ENCODE results near the gene SLIT3.
"Not testable (repeated sequence)": the region's sequence is repeated elsewhere in the genome, so short reads cannot be mapped to it uniquely, and the experiment has no call there.

The SLIT3 gene

GRCh38 chr5:169216866-169217265 is 84.1 kb downstream of the SLIT3 start:
- DNase-seq, result no peak

GRCh38 chr5:169213479-169213878 is 87.5 kb downstream of the SLIT3 start:
- no peak for DNase-seq

GRCh38 chr5:169211761-169212160 is 89.2 kb downstream of the SLIT3 start:
- not testable (repeated sequence) for DNase-seq

- DNase-seq, result no peak
These were observed 96.0 kb downstream of the SLIT3 start for GRCh38 chr5:169204788-169205400.

- no peak for DNase-seq
These were observed 98.0 kb downstream of the SLIT3 start for GRCh38 chr5:169202969-169203368.

GRCh38 chr5:169201597-169201996 is 99.3 kb downstream of the SLIT3 start:
- no peak for DNase-seq

- no peak for DNase-seq
These were observed 100.7 kb downstream of the SLIT3 start for GRCh38 chr5:169200125-169200778.

- no peak for DNase-seq
These were observed 103.6 kb downstream of the SLIT3 start for GRCh38 chr5:169197343-169197742.

GRCh38 chr5:169196059-169196458 is 104.9 kb downstream of the SLIT3 start:
- no peak for DNase-seq

- DNase-seq, result no peak
These were observed 105.3 kb downstream of the SLIT3 start for GRCh38 chr5:169195601-169196000.

GRCh38 chr5:169192536-169192935 is 108.4 kb downstream of the SLIT3 start:
- no peak for DNase-seq

GRCh38 chr5:169190849-169191248 is 110.1 kb downstream of the SLIT3 start:
- no peak for DNase-seq

GRCh38 chr5:169185626-169186025 is 115.3 kb downstream of the SLIT3 start:
- no peak for DNase-seq

GRCh38 chr5:169183576-169183975 is 117.4 kb downstream of the SLIT3 start:
- DNase-seq, result no peak

- no peak for DNase-seq
These were observed 118.1 kb downstream of the SLIT3 start for GRCh38 chr5:169182797-169183196.

GRCh38 chr5:169181814-169182213 is 119.1 kb downstream of the SLIT3 start:
- DNase-seq, result no peak

GRCh38 chr5:169178754-169179153 is 122.2 kb downstream of the SLIT3 start:
- no peak for DNase-seq

- DNase-seq, result no peak
These were observed 122.7 kb downstream of the SLIT3 start for GRCh38 chr5:169178274-169178673.

- no peak for DNase-seq
These were observed 123.9 kb downstream of the SLIT3 start for GRCh38 chr5:169176709-169177694.

- no peak for DNase-seq
These were observed 125.2 kb downstream of the SLIT3 start for GRCh38 chr5:169175733-169176132.

- no peak for DNase-seq
These were observed 126.0 kb downstream of the SLIT3 start for GRCh38 chr5:169174923-169175322.

GRCh38 chr5:169173372-169173771 is 127.6 kb downstream of the SLIT3 start:
- DNase-seq, result no peak

GRCh38 chr5:169171515-169171914 is 129.4 kb downstream of the SLIT3 start:
- no peak for DNase-seq

GRCh38 chr5:169169783-169170182 is 131.2 kb downstream of the SLIT3 start:
- no peak for DNase-seq

Data from CD4-positive, alpha-beta T cell treated with Interleukin-12 subunit alpha and Interleukin-12 subunit beta, for 1 hour (primary cell).